Cortex of kidney (tissue), 1 donor: ENCODE measurements around the gene TBX20.

Experiments
- DNase-seq: peaks from one replicate; lab custom pipeline; 2025; lab: John Stamatoyannopoulos, UW

TBX20 gene

GRCh38 chr7:35253710-35254495 is at the start of gene TBX20:
Gene TBX20, minus strand, starts transcription at chr7:35254100. Its CDS starts 480 bp downstream, at chr7:35253620.
- DNase-seq, result no peak

GRCh38 chr7:35289376-35289775 is 35.5 kb upstream of the TBX20 start:
- no peak for DNase-seq

GRCh38 chr7:35286986-35287385 is 33.1 kb upstream of the TBX20 start:
- no peak for DNase-seq

- DNase-seq, result no peak
Measured at GRCh38 chr7:35286422-35286821, 32.5 kb upstream of the TBX20 start.

- no peak for DNase-seq
Measured at GRCh38 chr7:35285799-35286198, 31.9 kb upstream of the TBX20 start.

- no peak for DNase-seq
Measured at GRCh38 chr7:35280902-35281301, 27.0 kb upstream of the TBX20 start.

- DNase-seq, result no peak
Measured at GRCh38 chr7:35277359-35277758, 23.5 kb upstream of the TBX20 start.

- DNase-seq, result no peak
Measured at GRCh38 chr7:35272246-35272645, 18.3 kb upstream of the TBX20 start.

- DNase-seq, result no peak
Measured at GRCh38 chr7:35268953-35269352, 15.1 kb upstream of the TBX20 start.

- DNase-seq, result no peak
Measured at GRCh38 chr7:35267411-35267810, 13.5 kb upstream of the TBX20 start.

- no peak for DNase-seq
Measured at GRCh38 chr7:35263396-35263795, 9.5 kb upstream of the TBX20 start.

- no peak for DNase-seq
Measured at GRCh38 chr7:35261476-35262285, 7.8 kb upstream of the TBX20 start.

GRCh38 chr7:35261041-35261440 is 7.1 kb upstream of the TBX20 start:
- no peak for DNase-seq

GRCh38 chr7:35260246-35260645 is 6.3 kb upstream of the TBX20 start:
- DNase-seq, result no peak

GRCh38 chr7:35259523-35259908 is 5.6 kb upstream of the TBX20 start:
- no peak for DNase-seq

- no peak for DNase-seq
Measured at GRCh38 chr7:35258868-35259522, 5.1 kb upstream of the TBX20 start.

GRCh38 chr7:35258125-35258867 is 4.4 kb upstream of the TBX20 start:
- DNase-seq, result no peak

- DNase-seq, result no peak
Measured at GRCh38 chr7:35257251-35258124, 3.6 kb upstream of the TBX20 start.

- no peak for DNase-seq
Measured at GRCh38 chr7:35256256-35257175, 2.6 kb upstream of the TBX20 start.
